NCI-H128 (cell line): ENCODE results near the gene SLC25A53.
"Not testable (repeated sequence)": the region's sequence is repeated elsewhere in the genome, so short reads cannot be mapped to it uniquely, and the experiment has no call there.

Source experiments
- DNase-seq: peaks from one replicate; lab custom pipeline; 2025; ENCODE audit not compliant: unreplicated experiment; lab: John Stamatoyannopoulos, UW

Gene SLC25A53

GRCh38 chrX:104075778-104076445 lies 80.9 kb downstream of the SLC25A53 start, which contains the start of gene TMSB15C:
TSS of gene TMSB15C (minus strand) at chrX:104076236.
- not testable (repeated sequence) for DNase-seq

GRCh38 chrX:104062636-104063035 lies 94.2 kb downstream of the SLC25A53 start:
- not testable (repeated sequence) for DNase-seq

- DNase-seq = not testable (repeated sequence)
These were observed 101.9 kb downstream of the SLC25A53 start for GRCh38 chrX:104054956-104055355.
